SKM-1 (cell line): ENCODE results near the gene SPATA20.

ENCODE experiments used
- DNase-seq: peaks from one replicate; lab custom pipeline; 2025; ENCODE audit not compliant: unreplicated experiment; lab: John Stamatoyannopoulos, UW

SPATA20 gene

GRCh38 chr17:50594128-50594823 lies 47.3 kb downstream of the SPATA20 start:
- DNase-seq, result no peak

DNA sequence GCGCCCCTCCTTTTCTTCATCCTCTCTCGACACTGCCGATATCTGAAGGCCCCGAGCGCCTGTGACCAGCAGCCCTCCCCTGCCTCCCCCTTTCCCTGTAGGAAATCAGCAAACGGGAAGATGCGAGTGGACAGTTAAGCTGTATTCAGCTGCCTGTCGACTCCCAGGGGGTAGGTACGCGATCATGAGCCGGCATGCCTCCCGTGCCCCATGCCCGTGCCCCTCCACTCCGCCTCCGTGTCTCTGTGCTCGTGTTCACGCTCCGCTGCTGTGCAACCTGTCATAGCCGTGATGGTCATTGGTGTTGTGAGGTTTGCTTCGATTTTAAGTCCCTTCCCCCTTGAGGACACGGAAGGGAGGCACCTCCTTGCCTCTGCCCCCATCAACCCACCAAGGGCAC lies 47.9 kb downstream of the SPATA20 start:
- no peak for DNase-seq

DNA sequence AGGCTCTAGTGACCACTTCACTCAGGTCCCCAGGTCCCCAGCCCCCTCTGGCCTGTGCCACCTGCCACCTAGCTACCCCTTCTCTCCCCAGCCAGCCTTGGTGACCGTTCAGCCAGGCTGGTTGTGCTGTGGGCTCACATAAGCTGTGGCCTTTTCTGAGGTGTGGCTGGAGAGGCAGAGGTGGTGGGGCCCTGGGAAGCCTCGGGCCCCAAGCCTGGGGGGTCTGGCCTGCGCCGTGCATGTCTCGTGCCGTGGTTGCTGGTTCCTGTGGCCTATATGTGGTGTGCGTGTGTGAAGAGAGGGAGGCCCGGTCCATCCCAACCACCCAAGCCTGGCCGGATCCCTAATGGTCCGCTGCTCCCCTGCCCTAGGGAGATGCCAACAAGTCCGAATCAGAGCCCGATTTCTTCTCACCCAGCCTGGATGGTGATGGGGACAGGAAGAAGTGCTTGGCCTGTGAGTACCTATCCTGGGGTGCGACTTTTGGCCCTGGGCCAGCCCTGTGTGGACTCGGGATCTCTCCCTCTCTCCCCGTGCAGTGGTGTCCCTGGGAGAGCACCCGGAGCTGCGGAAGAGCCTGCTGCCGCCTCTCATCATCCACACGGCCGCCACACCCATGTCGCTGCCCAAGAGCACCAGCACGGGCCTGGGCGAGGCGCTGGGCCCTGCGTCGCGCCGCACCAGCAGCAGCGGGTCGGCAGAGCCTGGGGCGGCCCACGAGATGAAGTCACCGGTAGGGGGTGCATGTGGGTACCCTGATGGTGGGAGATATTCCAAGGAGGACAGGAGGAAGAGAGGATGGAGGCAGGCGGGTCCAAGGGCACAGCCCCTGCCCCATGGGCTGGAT lies 49.4 kb downstream of the SPATA20 start:
- DNase-seq, result no peak

- no peak for DNase-seq
Observed at GRCh38 chr17:50598487-50598886, 51.5 kb downstream of the SPATA20 start.

DNA sequence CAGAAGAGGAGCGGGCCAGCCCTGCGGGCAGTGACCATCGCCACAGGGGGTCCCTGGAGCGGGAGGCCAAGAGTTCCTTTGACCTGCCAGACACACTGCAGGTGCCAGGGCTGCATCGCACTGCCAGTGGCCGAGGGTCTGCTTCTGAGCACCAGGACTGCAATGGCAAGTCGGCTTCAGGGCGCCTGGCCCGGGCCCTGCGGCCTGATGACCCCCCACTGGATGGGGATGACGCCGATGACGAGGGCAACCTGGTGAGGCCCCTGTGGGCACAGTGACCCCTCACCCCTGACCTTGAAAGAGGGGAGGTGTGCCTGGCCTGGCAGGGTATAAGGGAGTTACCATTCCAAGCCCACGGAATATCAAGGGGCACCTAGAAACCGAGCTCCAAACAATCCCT lies 52.6 kb downstream of the SPATA20 start:
- no peak for DNase-seq

DNA sequence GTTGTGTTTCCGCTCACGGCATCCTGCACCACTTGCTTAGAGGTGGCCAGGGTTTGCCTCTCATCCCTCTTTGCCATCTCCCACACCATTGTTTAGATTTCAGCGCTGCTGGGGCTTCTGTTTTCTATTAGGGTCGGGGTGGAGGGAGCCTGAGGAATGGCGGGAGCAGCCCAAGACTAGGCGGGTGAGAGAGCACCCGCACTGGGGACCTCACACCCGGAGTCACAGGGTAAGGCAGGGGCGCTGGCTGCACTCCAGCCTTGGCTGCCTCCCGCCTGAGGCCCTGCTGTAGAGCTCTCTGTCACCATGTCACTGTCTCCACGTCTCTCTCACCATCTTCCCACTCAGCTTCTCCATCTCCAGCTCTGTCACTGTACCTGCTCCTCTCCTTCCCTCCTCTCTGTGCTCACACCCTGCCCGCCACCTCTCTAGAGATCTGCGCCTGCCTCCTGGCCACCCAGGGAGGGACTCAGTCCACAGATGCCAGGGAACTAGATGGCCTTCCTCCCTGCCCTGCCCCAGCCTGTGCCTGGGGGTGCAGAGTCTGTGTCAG lies 54.9 kb downstream of the SPATA20 start:
- no peak for DNase-seq

GRCh38 chr17:50602836-50603235 lies 55.9 kb downstream of the SPATA20 start:
- no peak for DNase-seq

- no peak for DNase-seq
Observed at GRCh38 chr17:50603340-50603739, 56.4 kb downstream of the SPATA20 start.

GRCh38 chr17:50604513-50604912 lies 57.5 kb downstream of the SPATA20 start:
- no peak for DNase-seq

GRCh38 chr17:50605429-50605828 lies 58.5 kb downstream of the SPATA20 start:
- no peak for DNase-seq
